Immature natural killer cell (primary cell): ENCODE results near the gene SLC17A5. TPM values are rescaled to one million over a fixed set of nuclear protein-coding genes. Genes with fewer than 3 reads are reported as not detected.
"Not testable (repeated sequence)": the region's sequence is repeated elsewhere in the genome, so short reads cannot be mapped to it uniquely, and the experiment has no call there.

Experiments
- DNase-seq, 3 donors: peaks; one replicate each; pipeline ENCODE4 v3.0.0; 2022; ENCODE audit warnings: mixed read lengths in 1 of 3
- H3K27ac Mint-ChIP-seq, 6 donors: one replicate each; pipeline ENCODE4 v1.8.0; 2020; ENCODE audit warnings: mixed read lengths in 6 of 6, mild to moderate bottlenecking in 5 of 6, inconsistent platforms in 4 of 6, moderate library complexity in 3 of 6
- H3K27me3 Mint-ChIP-seq, 3 donors: one replicate each; pipeline ENCODE4 v1.8.0; 2020 to 2021; ENCODE audit warnings: low read depth in 3 of 3, mild to moderate bottlenecking in 3 of 3, mixed read lengths in 3 of 3, moderate library complexity in 3 of 3, inconsistent platforms in 1 of 3
- H3K36me3 Mint-ChIP-seq, 3 donors: one replicate each; pipeline ENCODE4 v1.8.0; 2020; ENCODE audit warnings: mixed read lengths in 3 of 3, inconsistent platforms in 2 of 3, mild to moderate bottlenecking in 2 of 3
- H3K4me1 Mint-ChIP-seq, 2 donors: one replicate each; pipeline ENCODE4 v1.8.0; 2020; ENCODE audit warnings: inconsistent platforms in 2 of 2, mild to moderate bottlenecking in 2 of 2, mixed read lengths in 2 of 2, moderate library complexity in 1 of 2
- H3K4me3 Mint-ChIP-seq, 5 donors: one replicate each; pipeline ENCODE4 v1.8.0; 2020; ENCODE audit warnings: mild to moderate bottlenecking in 5 of 5, mixed read lengths in 5 of 5, inconsistent platforms in 3 of 5, moderate library complexity in 3 of 5
- H3K9me3 Mint-ChIP-seq, 6 donors: one replicate each; pipeline ENCODE4 v1.8.0; 2020; ENCODE audit warnings: mild to moderate bottlenecking in 6 of 6, mixed read lengths in 6 of 6, inconsistent platforms in 4 of 6, moderate library complexity in 3 of 6
- polyA plus RNA-seq, 3 donors: library from polyadenylated mRNA; unstranded; fragments of 300-500 nt; fragmentation: Illumina TruSeq; gene quantifications; one replicate each; pipeline ENCODE4 v1.2.3, GENCODE V29; 2021

Gene SLC17A5
- polyA plus RNA-seq, 3 donors from 2014 or later: 3.0 to 9.4 (median 5.9) TPM

DNA sequence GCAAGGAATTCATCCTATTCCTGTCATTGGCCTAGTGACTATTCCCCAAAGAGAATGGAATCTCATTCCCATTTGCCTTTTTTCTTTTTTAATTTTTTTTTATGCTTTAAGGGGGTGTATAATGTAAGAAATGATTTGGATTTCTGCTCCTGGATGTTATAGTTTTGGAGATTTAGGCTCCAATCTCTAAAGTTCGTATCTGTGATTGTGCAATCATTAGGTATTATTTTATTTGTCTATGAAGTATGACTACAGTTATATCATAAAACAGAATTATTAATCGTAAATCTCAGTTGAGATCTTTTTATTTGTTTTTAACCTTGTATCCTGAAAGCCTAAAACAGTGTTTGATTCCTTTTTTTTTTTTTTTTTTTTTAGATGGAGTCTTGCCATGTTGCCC, 91.2 kb downstream of the SLC17A5 start:
- no peak for DNase-seq

DNA sequence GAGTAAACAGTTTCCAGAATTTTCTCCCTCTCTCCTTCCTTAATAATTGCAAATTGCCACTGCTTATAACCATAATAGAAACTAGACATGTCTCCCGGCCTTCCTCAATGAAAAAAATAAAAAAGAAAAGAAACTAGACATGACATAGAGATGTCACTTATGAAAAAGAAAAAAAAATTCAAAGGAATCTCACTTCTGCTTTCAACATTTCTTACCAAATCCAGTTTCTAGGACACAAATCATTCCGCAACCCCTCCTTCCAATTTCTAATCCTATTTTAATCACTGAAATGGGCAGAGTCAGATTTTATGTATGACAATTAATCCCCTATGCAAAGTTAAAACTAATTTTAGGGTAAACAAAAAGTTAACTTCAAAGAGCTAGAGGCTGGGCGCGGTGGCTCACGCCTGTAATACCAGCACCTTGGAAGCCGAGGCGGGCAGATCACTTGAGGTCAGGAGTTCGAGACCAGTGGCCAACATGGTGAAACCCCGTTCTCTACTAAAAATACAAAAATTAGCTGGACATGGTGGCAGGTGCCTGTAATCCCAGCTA, 92.9 kb downstream of the SLC17A5 start:
- Mint-ChIP-seq H3K4me1 (no peaks in the 10 kb centered on the region), H3K36me3 (no peaks in the 10 kb centered on the region), H3K9me3 (no peaks in the 10 kb centered on the region), H3K27ac (no peak overlapping the region), H3K27me3 (peaks cover 0 to 2% (median 2%) of the 10 kb centered on the region in 3 donors), H3K4me3 (no peak overlapping the region)
- no peak for DNase-seq

More for the DNA sequence above, 91.2 kb downstream of the SLC17A5 start:
- Mint-ChIP-seq H3K4me3 (no peak overlapping the region), H3K27me3 (peaks cover 0 to 2% (median 2%) of the 10 kb centered on the region in 3 donors), H3K36me3 (no peaks in the 10 kb centered on the region), H3K9me3 (no peaks in the 10 kb centered on the region), H3K27ac (no peak overlapping the region), H3K4me1 (no peaks in the 10 kb centered on the region)

DNA sequence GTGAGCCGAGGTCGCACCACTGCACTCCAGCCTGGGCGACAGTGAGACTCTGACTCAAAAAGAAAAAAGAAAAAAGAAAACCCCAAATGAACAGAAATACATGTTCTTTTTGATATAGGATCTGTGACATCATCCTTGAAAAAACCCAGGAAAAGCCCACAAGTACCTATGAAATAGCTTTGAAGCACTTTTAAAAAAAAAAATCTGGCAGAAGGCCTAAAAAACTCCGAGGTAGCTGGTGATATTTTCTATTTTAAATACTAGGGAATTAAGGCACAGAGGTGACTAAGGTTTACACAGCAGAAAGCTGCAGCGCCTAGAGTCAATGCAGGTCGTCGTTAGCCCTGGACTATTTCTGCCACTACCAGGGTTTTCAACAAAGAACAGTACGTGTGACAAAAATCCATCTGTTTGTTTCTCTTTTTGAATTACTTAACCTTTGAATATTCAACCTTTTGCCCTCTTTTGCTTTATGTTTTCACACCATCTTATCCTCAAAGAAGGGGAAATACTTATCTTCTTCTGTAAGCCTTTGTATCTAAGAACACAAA, 93.5 kb downstream of the SLC17A5 start:
- H3K27me3 Mint-ChIP-seq: peaks cover 0 to 2% (median 2%) of the 10 kb centered on the region in 3 donors
- peak overlapping the region in 1 of 6 donors; percentile 24 for H3K27ac Mint-ChIP-seq
- no peaks in the 10 kb centered on the region for H3K36me3 Mint-ChIP-seq
- H3K4me3 Mint-ChIP-seq: no peak overlapping the region
- no peaks in the 10 kb centered on the region for H3K9me3 Mint-ChIP-seq
- no peaks in the 10 kb centered on the region for H3K4me1 Mint-ChIP-seq
- no peak for DNase-seq

DNA sequence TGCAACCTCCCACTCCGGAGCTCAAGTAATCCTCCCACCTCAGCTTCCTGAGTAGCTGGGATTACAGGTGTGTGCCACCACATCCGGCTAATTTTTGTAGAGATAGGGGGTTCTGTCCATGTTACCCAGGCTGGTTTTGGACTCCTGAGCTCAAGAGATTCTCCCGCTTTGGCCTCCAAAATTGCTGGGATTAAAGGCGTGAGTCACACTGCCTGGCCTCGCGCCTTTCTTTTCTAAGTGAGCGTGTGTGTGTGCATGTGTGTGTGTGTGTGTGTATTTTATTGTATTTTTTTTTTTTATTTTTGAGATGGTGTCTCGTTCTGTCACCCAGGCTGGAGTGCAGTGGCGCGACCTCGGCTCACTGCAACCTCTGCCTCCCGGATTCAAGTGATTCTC, 94.4 kb downstream of the SLC17A5 start:
- not testable (repeated sequence) for H3K27ac Mint-ChIP-seq, H3K4me3 Mint-ChIP-seq, H3K27me3 Mint-ChIP-seq, H3K36me3 Mint-ChIP-seq, H3K9me3 Mint-ChIP-seq, H3K4me1 Mint-ChIP-seq, DNase-seq

DNA sequence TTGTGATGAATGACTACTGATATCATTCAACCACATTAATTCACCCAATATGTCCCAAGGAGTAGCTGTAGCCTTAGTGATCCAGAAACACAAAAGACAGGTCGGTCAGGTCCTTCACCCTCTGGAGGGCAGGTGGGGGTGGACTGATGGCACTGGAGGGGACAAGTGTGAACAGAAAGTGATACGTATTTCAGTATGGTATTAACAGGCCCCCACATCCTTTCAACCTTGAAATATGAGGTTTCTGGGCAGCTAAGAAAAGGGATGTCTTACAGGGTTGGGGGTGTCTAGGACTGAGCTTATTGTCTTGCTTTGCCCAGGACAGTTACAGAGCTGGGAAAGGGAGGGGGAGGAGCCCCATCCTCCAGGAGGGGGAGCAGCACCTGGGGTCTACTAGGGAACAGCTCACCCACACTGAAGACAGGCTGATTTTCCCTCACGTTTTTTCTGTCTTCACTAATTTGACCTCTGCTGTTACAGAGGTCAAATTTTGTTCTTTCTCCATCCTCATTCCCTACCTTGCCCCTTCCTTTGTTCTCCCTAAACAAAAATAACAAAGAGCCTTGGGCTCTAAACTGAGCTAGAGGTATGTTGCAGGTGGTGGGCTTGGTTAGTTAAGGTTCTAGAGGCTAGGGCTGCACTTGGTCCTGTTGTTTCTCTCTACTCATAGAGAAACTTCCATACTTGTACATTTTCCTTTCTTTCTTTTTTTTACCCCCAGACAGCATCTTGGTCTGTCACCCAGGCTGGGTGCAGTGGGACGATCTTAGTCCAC, 95.0 kb downstream of the SLC17A5 start:
- Mint-ChIP-seq H3K27ac (no peak overlapping the region), H3K36me3 (no peaks in the 10 kb centered on the region), H3K27me3 (peaks cover 0 to 2% (median 2%) of the 10 kb centered on the region in 3 donors), H3K4me3 (no peak overlapping the region), H3K4me1 (no peaks in the 10 kb centered on the region), H3K9me3 (no peaks in the 10 kb centered on the region)
- DNase-seq: no peak

DNA sequence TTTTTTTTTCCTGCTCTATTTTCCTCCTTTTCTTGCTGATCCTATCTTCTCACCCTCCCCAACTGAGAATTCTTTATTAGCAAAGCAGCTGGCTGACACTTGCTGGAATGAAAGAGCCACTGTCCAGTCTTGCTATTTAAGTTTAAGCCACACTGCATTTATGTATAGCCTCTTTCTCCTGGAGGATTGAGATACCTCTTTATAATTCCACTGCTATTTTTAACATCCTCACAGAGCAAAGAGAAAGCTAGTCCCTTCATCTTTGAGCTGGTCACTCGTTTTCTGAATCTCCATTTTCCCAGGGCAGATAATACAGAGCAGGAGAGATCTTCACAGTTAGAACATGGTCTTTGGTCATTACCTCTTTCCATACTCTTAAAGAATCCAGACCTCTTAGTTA, 97.0 kb downstream of the SLC17A5 start:
- Mint-ChIP-seq H3K9me3 (no peaks in the 10 kb centered on the region), H3K36me3 (no peaks in the 10 kb centered on the region), H3K4me1 (no peaks in the 10 kb centered on the region), H3K27me3 (peaks cover 0 to 2% (median 0%) of the 10 kb centered on the region in 3 donors), H3K4me3 (no peak overlapping the region), H3K27ac (no peak overlapping the region)
- DNase-seq: no peak

DNA sequence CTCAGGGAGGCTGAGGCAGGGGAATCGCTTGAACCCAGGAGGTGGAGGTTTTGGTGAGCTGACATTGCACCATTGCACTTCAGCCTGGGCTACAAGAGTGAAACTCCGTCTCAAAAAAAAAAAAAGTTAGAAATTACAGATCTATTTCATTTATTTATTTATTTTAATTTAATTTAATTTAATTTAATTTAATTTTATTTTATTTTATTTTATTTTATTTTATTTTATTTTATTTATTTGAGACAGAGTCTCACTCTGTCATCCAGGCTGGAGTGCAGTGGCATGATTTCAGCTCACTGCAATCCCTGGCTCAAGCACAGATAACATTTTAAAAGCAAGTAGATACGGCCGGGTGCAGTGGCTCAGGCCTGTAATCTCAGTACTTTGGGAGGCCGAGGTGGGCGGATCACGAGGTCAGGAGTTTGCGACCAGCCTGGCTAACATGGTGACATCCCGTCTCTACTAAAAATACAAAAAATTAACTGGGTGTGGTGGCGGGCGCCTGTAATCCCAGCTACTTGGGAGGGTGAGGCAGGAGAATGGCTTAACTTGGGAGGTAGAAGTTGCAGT, 98.3 kb downstream of the SLC17A5 start:
- H3K36me3 Mint-ChIP-seq, H3K4me1 Mint-ChIP-seq, H3K27ac Mint-ChIP-seq, H3K27me3 Mint-ChIP-seq, DNase-seq, H3K9me3 Mint-ChIP-seq, H3K4me3 Mint-ChIP-seq: not testable (repeated sequence)

DNA sequence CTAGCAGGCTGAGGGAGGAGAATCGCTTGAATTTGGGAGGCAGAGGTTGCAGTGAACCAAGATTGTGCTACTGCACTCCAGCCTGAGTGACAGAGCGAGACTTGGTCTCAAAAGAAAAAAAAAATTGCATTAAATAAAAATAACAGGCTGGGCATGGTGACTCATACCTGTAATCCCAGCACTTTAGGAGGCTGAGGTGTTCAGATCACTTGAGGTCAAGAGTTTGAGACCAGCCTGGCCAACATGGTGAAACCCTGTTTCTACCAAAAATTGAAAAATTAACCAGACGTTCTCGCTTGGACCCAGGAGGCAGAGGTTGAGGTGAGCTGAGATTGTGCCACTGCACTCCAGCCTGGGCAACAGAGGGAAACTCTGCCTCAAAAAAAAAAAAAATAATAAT, 102.7 kb downstream of the SLC17A5 start:
- H3K27ac Mint-ChIP-seq, H3K4me3 Mint-ChIP-seq, H3K4me1 Mint-ChIP-seq: not testable (repeated sequence)

DNA sequence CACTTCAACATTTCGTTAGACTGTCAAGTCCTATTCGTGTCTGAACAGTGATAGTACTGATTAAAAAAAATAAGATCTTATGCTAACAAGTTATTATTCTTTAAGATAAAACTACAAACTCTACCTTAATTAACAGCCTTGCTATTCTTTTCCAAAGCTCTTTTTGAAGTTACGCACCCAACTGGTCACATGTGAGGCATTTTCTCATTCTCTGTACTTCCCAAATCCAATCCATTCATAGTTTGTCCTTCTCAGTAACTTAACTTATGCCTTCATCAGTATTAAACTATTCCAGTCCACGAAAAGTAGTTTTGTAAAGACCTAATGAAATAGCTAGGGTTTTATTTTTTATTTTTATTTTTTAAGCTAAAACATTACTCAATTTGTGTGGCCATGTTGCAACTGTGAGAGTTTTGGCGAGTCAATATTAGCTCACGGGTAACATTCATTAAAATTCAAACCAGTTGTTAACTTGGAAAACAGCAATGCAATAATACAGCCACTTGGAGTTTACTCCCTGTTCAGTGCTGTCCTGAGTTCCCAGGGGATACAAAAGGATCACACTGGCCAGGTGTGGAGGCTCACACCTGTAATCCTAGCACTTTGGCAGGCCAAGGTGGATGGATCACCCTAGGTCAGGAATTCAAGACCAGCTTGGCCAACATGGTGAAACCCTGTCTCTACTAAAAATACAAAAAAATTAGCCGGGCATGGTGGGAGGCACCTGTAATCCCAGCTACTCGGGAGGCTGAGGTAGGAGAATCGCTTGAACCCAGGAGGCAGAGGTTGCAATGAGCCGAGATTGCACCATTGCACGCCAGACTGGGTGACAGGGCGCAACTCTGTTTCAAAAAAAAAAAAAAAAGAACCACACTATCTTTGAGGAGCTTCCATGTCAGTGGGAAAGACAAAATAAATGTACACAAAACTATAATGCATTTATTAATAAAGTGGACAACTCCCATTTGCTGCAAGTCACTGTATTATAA, 105.0 kb downstream of the SLC17A5 start:
- Mint-ChIP-seq H3K27me3 (peaks cover 0 to 3% (median 2%) of the 10 kb centered on the region in 3 donors), H3K27ac (no peak overlapping the region), H3K36me3 (no peaks in the 10 kb centered on the region), H3K4me1 (no peaks in the 10 kb centered on the region), H3K4me3 (no peak overlapping the region), H3K9me3 (no peaks in the 10 kb centered on the region)
- DNase-seq: no peak

More for the DNA sequence above, 102.7 kb downstream of the SLC17A5 start:
- H3K9me3 Mint-ChIP-seq, H3K36me3 Mint-ChIP-seq, DNase-seq, H3K27me3 Mint-ChIP-seq: not testable (repeated sequence)

DNA sequence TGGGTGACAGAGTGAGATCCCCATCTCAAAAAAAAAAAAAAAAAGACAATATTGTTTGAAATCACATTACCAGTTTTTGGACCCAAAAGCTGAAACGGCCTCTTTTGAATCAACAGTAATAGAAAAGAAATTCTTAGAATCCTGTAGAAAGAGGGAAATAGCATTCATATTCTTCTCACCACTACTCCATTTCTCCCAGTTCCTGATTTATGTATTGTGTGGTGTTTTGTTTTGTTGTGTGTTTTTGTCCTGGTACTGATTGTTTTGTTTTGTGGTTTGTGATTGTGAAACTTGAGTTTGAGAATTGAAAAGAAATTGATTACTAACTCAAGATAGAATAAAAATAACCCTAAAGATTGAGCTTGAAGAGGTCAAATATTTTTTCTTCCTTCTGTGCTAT, 106.8 kb downstream of the SLC17A5 start:
- no peak overlapping the region for H3K27ac Mint-ChIP-seq
- H3K27me3 Mint-ChIP-seq: peaks cover 0 to 3% (median 2%) of the 10 kb centered on the region in 3 donors
- H3K36me3 Mint-ChIP-seq: no peaks in the 10 kb centered on the region
- no peak overlapping the region for H3K4me3 Mint-ChIP-seq
- DNase-seq: no peak
- H3K4me1 Mint-ChIP-seq: no peaks in the 10 kb centered on the region
- H3K9me3 Mint-ChIP-seq: no peaks in the 10 kb centered on the region

Other genes starting within 250 kb of the SLC17A5 start
- gene CGAS, start 201.7 kb downstream of the SLC17A5 start, polyA plus RNA-seq: 10 to 100 TPM in 1 of 3 donors, 1 to 10 TPM in 2; 4.0 to 11.7 (median 7.7) TPM
- 10 to 100 TPM; 12.3 to 40.4 (median 28.5) TPM for gene MTO1, start 192.3 kb downstream of the SLC17A5 start, polyA plus RNA-seq
- over 10,000 TPM in 1 of 3 donors, 1,000 to 10,000 TPM in 2; 4,920 to 10,209 (median 5,498) TPM for gene EEF1A1, start 133.0 kb downstream of the SLC17A5 start, polyA plus RNA-seq
- gene CD109, start 42.2 kb upstream of the SLC17A5 start, polyA plus RNA-seq: under 1 TPM in 2 of 3 donors, not detected in 1; 0.04 to 0.09 TPM